K562 (cell line): Measurements from ENCODE around the gene NIM1K. TPM values are rescaled to one million over a fixed set of nuclear protein-coding genes. Genes with fewer than 3 reads are reported as not detected.

Experiments
- ATAC-seq: fragments of 200-7000 bp; cut with Tn5 transposase; 3 replicates; pipeline ENCODE4 v1.9.1; 2020; ENCODE audit warnings: moderate library complexity
- BruUV-seq: library from RNA; stranded (reverse); fragments of 400-500 nt; replicated peaks from 2 replicates; lab custom pipeline; 2021; lab: Mats Ljungman, UMichigan
- CTCF ChIA-PET: fragments of 300-600 bp; formaldehyde crosslinking; extraction: SDS; loops from one replicate; lab custom pipeline; 2021; ENCODE audit warnings: low intra/inter-chr PET ratio; lab: Yijun Ruan, JAX
- POLR2A ChIA-PET: fragments of 300-600, 350-650 bp; sonication (Branson Sonifier 250); formaldehyde crosslinking; extraction: SDS; loops from one replicate; lab custom pipeline; 2021; ENCODE audit warnings: antibody characterized with exemption, inconsistent platforms; lab: Yijun Ruan, JAX
- DNase-seq, 4 experiments: peaks; one replicate each; pipeline versions ENCODE4 v3.0.0 to v3.0.0-alpha.2; 2011 to 2018; ENCODE audit warnings: low spot score in 3 of 4, mixed read lengths in 3 of 4; ENCODE audit errors: extremely low read depth in 1 of 4
- FAIRE-seq: peaks from 2 replicates; lab custom pipeline; 2011; peaks lifted over from hg19 to GRCh38; lab: Jason Lieb, UNC
- H2AFZ ChIP-seq: 2 replicates; pipeline ENCODE4 v1.6.0; 2011; ENCODE audit warnings: low read depth, low read length, control low read depth, inconsistent platforms
- H3K27ac ChIP-seq: fragments of 200-600 bp; 3 replicates; pipeline ENCODE4 v1.8.0; 2011; ENCODE audit warnings: low read depth, mild to moderate bottlenecking, control low read depth, inconsistent platforms, low read length, moderate library complexity, mixed read lengths; ENCODE audit errors: extremely low read depth
- H3K27me3 ChIP-seq, 2 experiments: fragments of 300-600 bp in 1 of 2; 2 replicates in 1 of 2; 3 replicates in 1 of 2; pipeline versions ENCODE4 v1.6.0 to v1.8.0; 2011; ENCODE audit warnings: inconsistent platforms in 2 of 2, low read length in 2 of 2, mild to moderate bottlenecking in 1 of 2, mixed read lengths in 1 of 2, moderate library complexity in 1 of 2; ENCODE audit not compliant: control insufficient read depth in 2 of 2, insufficient read depth in 2 of 2
- H3K36me3 ChIP-seq: fragments of 300-600 bp; 3 replicates; pipeline ENCODE4 v1.8.0; 2011; ENCODE audit warnings: mild to moderate bottlenecking, low read length, inconsistent platforms; ENCODE audit not compliant: control insufficient read depth, insufficient read depth
- H3K4me1 ChIP-seq, 2 experiments: fragments of 200-600 bp in 1 of 2; replicated peaks in 1 of 2; 2 replicates in 1 of 2; 3 replicates in 1 of 2; pipeline versions ENCODE4 v1.5.1 to v1.8.0; 2011; ENCODE audit warnings: inconsistent platforms in 2 of 2, low read length in 2 of 2, mild to moderate bottlenecking in 1 of 2, mixed read lengths in 1 of 2, moderate library complexity in 1 of 2; ENCODE audit not compliant: control insufficient read depth in 2 of 2, insufficient read depth in 2 of 2
- H3K4me2 ChIP-seq: 2 replicates; pipeline ENCODE4 v1.6.1; 2011; ENCODE audit warnings: low read length, control low read depth, inconsistent platforms, mixed read lengths; ENCODE audit not compliant: insufficient read depth
- H3K4me3 ChIP-seq: fragments of 200-600 bp; sonication (generic), shearing (Covaris generic); 2 replicates; pipeline ENCODE4 v1.5.1; 2016; ENCODE audit warnings: control low read depth, inconsistent platforms
- H3K79me2 ChIP-seq: fragments of 200-600 bp; 3 replicates; pipeline ENCODE4 v1.8.0; 2011; ENCODE audit warnings: low read length, inconsistent platforms; ENCODE audit not compliant: control insufficient read depth, insufficient read depth
- H3K9ac ChIP-seq, 2 experiments: 2 replicates each; pipeline versions ENCODE4 v1.6.0 to v1.6.1; 2011; ENCODE audit warnings: low read depth in 2 of 2, low read length in 2 of 2, control low read depth in 1 of 2, inconsistent platforms in 1 of 2, mild to moderate bottlenecking in 1 of 2, mixed read lengths in 1 of 2; ENCODE audit not compliant: insufficient read depth in 1 of 2
- H3K9me1 ChIP-seq: one replicate; pipeline ENCODE4 v1.6.0; 2011; ENCODE audit warnings: inconsistent platforms, mild to moderate bottlenecking, low read length, moderate library complexity; ENCODE audit not compliant: control insufficient read depth, insufficient read depth
- H3K9me3 ChIP-seq: replicated peaks from 2 replicates; pipeline ENCODE4 v1.5.1; 2011; ENCODE audit warnings: low read depth, low read length, inconsistent platforms; ENCODE audit not compliant: control insufficient read depth, insufficient read depth
- H4K20me1 ChIP-seq: replicated peaks from 2 replicates; pipeline ENCODE4 v1.6.1; 2011; ENCODE audit warnings: low read length, inconsistent platforms, mixed read lengths; ENCODE audit not compliant: control insufficient read depth, insufficient read depth
- CHD1 ChIP-seq: fragments of 200-600 bp; sonication (generic); IDR thresholded peaks from one replicate; pipeline ENCODE4 v1.6.1; 2012; ENCODE audit warnings: mild to moderate bottlenecking, moderate library complexity, low read length, inconsistent platforms
- FOXJ3 ChIP-seq: sonication (generic); formaldehyde crosslinking; IDR thresholded peaks from 2 replicates; pipeline ENCODE4 v1.4.0; 2020; ENCODE audit warnings: mild to moderate bottlenecking, missing genetic modification reagents
- KDM1A ChIP-seq, 2 experiments: fragments of 450-650 bp; IDR thresholded peaks; 2 replicates each; pipeline ENCODE4 v1.6.1; 2016; ENCODE audit warnings: mild to moderate bottlenecking in 2 of 2
- NCOA2 ChIP-seq, 2 experiments: fragments of 450-650 bp; IDR thresholded peaks; 2 replicates each; pipeline ENCODE4 v1.6.1; 2018; ENCODE audit warnings: mild to moderate bottlenecking in 2 of 2, moderate library complexity in 1 of 2; ENCODE audit not compliant: partially characterized antibody in 2 of 2
- NFE2 ChIP-seq: IDR thresholded peaks from 2 replicates; pipeline ENCODE4 v1.6.1; 2014; ENCODE audit warnings: antibody characterized with exemption, low read depth
- RCOR1 ChIP-seq, 2 experiments: IDR thresholded peaks; 2 replicates each; pipeline ENCODE4 v1.6.1; 2012; ENCODE audit warnings: low read depth in 2 of 2, low read length in 2 of 2, borderline replicate concordance in 1 of 2, improper control_type of control experiment in 1 of 2
- WGBS: fragments of 100-300 bp; shearing (Covaris generic); methylation state at CpG from one replicate; pipeline ENCODE4 v1.1.6; 2016; ENCODE audit warnings: low coverage, mixed read lengths; ENCODE audit not compliant: insufficient coverage; ENCODE audit errors: missing lambda C conversion rate; 5-methylcytosine and 5-hydroxymethylcytosine counted together
- in situ Hi-C: fragments of 300-500 bp; cut with MboI; formaldehyde crosslinking; loops from 4 replicates; pipeline ENCODE4 v1.15.0; 2018; ENCODE audit warnings: inconsistent platforms, mixed read lengths
- intact Hi-C: fragments of 100-400 bp; cut with micrococcal nuclease; formaldehyde crosslinking; loops from 2 replicates; pipeline ENCODE4 v1.14.2; 2022
- polyA plus RNA-seq, 8 experiments: library from polyadenylated mRNA; depleted of rRNA in 4 of 8; stranded (reverse) in 5 of 8; unstranded in 3 of 8; fragments of >200 nt; fragmentation: Nextera tagmentation in 2 of 8; fragmentation: Illumina TruSeq in 1 of 8; extraction: Ambion mirVana in 2 of 8; extraction: Trizol in 1 of 8; gene quantifications; 2 replicates each; pipeline versions ENCODE4 v1.2.1 to v1.2.3, GENCODE V29; 2011 to 2014; ENCODE audit warnings: inconsistent platforms in 1 of 8, missing spikeins in 1 of 8
- total RNA-seq, 7 experiments: library from RNA; depleted of rRNA in 6 of 7; stranded (reverse); fragments of >200 nt in 6 of 7; fragmentation: Illumina TruSeq in 2 of 7; extraction: Trizol in 2 of 7; gene quantifications; 2 replicates each; pipeline versions ENCODE4 v1.2.1 to v1.2.3, GENCODE V29; 2011 to 2021; ENCODE audit warnings: low replicate concordance in 1 of 7

Gene NIM1K
- total and polyA plus RNA-seq, 9 of the 15 experiments (the other 6 are each of a cell fraction or from before 2014, with no cell fraction given), result 0.03 to 0.34 (median 0.08) TPM; not detected in 3

GRCh38 chr5:43312076-43312661 lies 120.1 kb downstream of the NIM1K start:
- H3K4me1 ChIP-seq, result peaks cover 13 to 31% of the 10 kb centered on the region in 2 experiments; a peak in 4 of 5 replicates
- ATAC-seq, result no peak
- BruUV-seq, result no TSS peak
- H4K20me1 ChIP-seq, result peaks cover 32% of the 10 kb centered on the region
- H3K4me3 ChIP-seq, result peak overlapping the region; percentile 90
- intact Hi-C loops (loop anchor here (5.0 kb wide), 2 partner anchors 35 to 405 kb away; no protein-coding TSS in a partner anchor), in situ Hi-C loops (no loop called here)
- H3K79me2 ChIP-seq, result peaks cover 62% of the 10 kb centered on the region
- no peak overlapping the region for H2AFZ ChIP-seq
- H3K4me2 ChIP-seq, result peak overlapping the region; percentile 96
- WGBS, result 23% methylated on average over 6 of the region's 6 CpGs
- peaks cover 6% of the 10 kb centered on the region; the same call in 1 of the 2 replicates for H3K9me3 ChIP-seq
- ChIA-PET POLR2A (interaction anchor here (0.6 to 2.7 kb wide), 15 partner anchors 9 to 274 kb away, joined by 3 to 17 read pairs (median 3); partner anchors contain the start of gene TMEM267), CTCF (interaction anchor here (0.6 kb wide), 2 partner anchors 84 to 193 kb away, joined by 3 to 5 read pairs; no protein-coding TSS in a partner anchor)
- no peaks in the 10 kb centered on the region for H3K27me3 ChIP-seq
- no peak overlapping the region; the same call in 1 of the 3 replicates for H3K27ac ChIP-seq
- DNase-seq, result no peak
- H3K9me1 ChIP-seq, result no peaks in the 10 kb centered on the region
- TF ChIP-seq CHD1 (peak; percentile 56), NCOA2 (IDR thresholded peaks at IDR 0.05; ENCODE audit: partially characterized antibody in 2 of 2) (no peak), KDM1A (IDR thresholded peaks at IDR 0.05) (peak in 1 of 2 experiments; percentile 14; a peak in 1 of 4 replicates), NFE2 (no peak), FOXJ3 (CRISPR knock-in tag) (no peak), RCOR1 (IDR thresholded peaks at IDR 0.05; ENCODE audit: borderline replicate concordance in 1 of 2, low read depth in 2 of 2, low read length in 2 of 2) (peak in 1 of 2 experiments; percentile 11; a peak in 1 of 4 replicates)
- peaks cover 53% of the 10 kb centered on the region for H3K36me3 ChIP-seq
- H3K9ac ChIP-seq, result peak overlapping the region; percentile 67 to 80; a peak in 3 of 4 replicates
- FAIRE-seq, result no peak
